H1 (cell line): ENCODE data around the gene LTN1. TPM values are rescaled to one million over a fixed set of nuclear protein-coding genes. Genes with fewer than 3 reads are reported as not detected.

ENCODE experiments used
- polyA plus RNA-seq, 7 experiments: library from polyadenylated mRNA; depleted of rRNA in 3 of 7; stranded (reverse) in 5 of 7; unstranded in 2 of 7; fragments of >200 nt in 5 of 7; fragments of 200-250 nt in 2 of 7; gene quantifications; 1 replicate in 5 of 7; 2 replicates in 1 of 7; 4 replicates in 1 of 7; pipeline versions ENCODE4 v1.2.1 to v1.2.3, GENCODE V29; 2011 to 2013; ENCODE audit warnings: missing spikeins in 2 of 7, mixed read lengths in 2 of 7
- total RNA-seq: library from RNA; stranded (reverse); fragmentation: NEBNext Ultra II Directional; extraction: Animal tissue kit (Norgen Biotek cat#: 25700); gene quantifications from 2 replicates; pipeline ENCODE4 v1.2.1, GENCODE V29; 2021

LTN1 gene
- total and polyA plus RNA-seq, 2 of the 8 experiments (the other 6 are each of a cell fraction or from before 2014, with no cell fraction given): 3.2 to 23.5 TPM

Other genes starting within 250 kb of the LTN1 start
- gene RWDD2B, start 26.5 kb upstream of the LTN1 start, total RNA-seq: not detected in 2 replicates
- 1.6 and 2.0 TPM in 2 replicates for gene RWDD2B, start 26.5 kb upstream of the LTN1 start, polyA plus RNA-seq (2011; rRNA removed)
- 19.1 and 19.9 TPM in 2 replicates for gene USP16, start 31.8 kb upstream of the LTN1 start, total RNA-seq
- gene USP16, start 31.8 kb upstream of the LTN1 start, polyA plus RNA-seq (2011; rRNA removed): 1.8 and 3.4 TPM in 2 replicates
- gene CCT8, start 80.8 kb upstream of the LTN1 start, total RNA-seq: 314 and 319 TPM in 2 replicates
- 90.5 and 151 TPM in 2 replicates for gene CCT8, start 80.8 kb upstream of the LTN1 start, polyA plus RNA-seq (2011; rRNA removed)
- gene MAP3K7CL, start 137.8 kb upstream of the LTN1 start, total RNA-seq: not detected in 2 replicates
- gene MAP3K7CL, start 137.8 kb upstream of the LTN1 start, polyA plus RNA-seq (2011; rRNA removed): 0.08 TPM in 1 of 2 replicates, not detected in the other